Bone marrow (tissue), 2 donors: Measurements from ENCODE around the gene BCKDK.

Experiments
- DNase-seq, 2 donors: peaks; one replicate each; lab custom pipeline; 2025; lab: John Stamatoyannopoulos, UW

Gene BCKDK

GRCh38 chr16:31108035-31108793 lies at the start of gene BCKDK:
BCKDK (plus strand) TSS chr16:31108386; CDS start chr16:31109224, 838 bp downstream.
- peak; percentile 20 to 22 for DNase-seq

- no peak for DNase-seq
These were observed 46.9 kb upstream of the BCKDK start for GRCh38 chr16:31061126-31061812.

- no peak for DNase-seq
These were observed 46.3 kb upstream of the BCKDK start for GRCh38 chr16:31061813-31062440.

DNA sequence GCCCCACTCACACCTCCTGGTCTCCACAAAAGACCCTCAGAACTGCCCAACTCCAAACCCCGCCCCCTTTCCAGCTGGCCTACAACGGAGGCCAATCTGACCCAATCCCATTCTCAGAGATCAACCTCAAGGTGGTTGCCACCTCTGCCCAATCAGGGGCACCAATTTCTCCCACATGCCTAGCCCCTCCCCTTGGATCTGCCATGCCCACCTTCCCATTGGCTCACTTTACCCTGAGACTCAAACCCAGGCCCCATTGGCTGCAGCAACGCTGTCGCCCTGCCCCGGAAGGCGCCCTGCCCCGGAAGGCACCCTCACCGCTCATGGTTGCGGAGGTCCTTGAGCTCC lies 44.7 kb upstream of the BCKDK start:
- DNase-seq, result no peak

GRCh38 chr16:31063843-31064611 lies 44.2 kb upstream of the BCKDK start:
- no peak for DNase-seq

GRCh38 chr16:31064882-31065461 lies 43.2 kb upstream of the BCKDK start:
- DNase-seq, result no peak

GRCh38 chr16:31067342-31067741 lies 40.8 kb upstream of the BCKDK start:
- no peak for DNase-seq

GRCh38 chr16:31071861-31072260 lies 36.3 kb upstream of the BCKDK start:
- DNase-seq, result no peak

- DNase-seq, result peak in 1 of 2 donors; percentile 73
These were observed 35.5 kb upstream of the BCKDK start for GRCh38 chr16:31072540-31073141.

GRCh38 chr16:31073142-31073969 lies 34.8 kb upstream of the BCKDK start:
- DNase-seq, result peak; percentile 67 to 88

- DNase-seq, result peak; percentile 86 to 99
These were observed 34.0 kb upstream of the BCKDK start, which contains the start of the genes ZNF646 and ZNF668 for GRCh38 chr16:31073970-31074813. ZNF646 (plus strand) TSS chr16:31074422; CDS start chr16:31076325, 1,903 bp downstream. ZNF668 (minus strand) TSS chr16:31074240; CDS start chr16:31064459, 9,781 bp downstream.

DNA sequence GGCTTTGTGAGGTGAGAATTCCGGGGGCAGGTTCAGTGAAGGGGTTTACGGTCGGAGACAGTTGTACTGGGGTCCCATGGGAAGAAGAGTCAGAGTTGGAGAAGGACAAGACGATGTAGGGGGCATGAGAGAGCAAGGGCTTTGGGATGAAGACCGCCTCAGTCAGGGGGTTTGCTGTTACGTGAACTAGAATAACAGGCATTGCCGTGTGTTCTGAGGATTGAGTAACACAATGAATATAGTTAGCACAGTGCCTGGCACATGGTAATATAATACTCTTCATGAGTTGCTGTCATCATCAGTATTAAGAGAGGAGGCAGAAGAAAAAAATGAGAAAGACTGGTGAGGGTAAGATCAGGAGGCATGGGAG lies 33.4 kb upstream of the BCKDK start:
- no peak for DNase-seq

DNA sequence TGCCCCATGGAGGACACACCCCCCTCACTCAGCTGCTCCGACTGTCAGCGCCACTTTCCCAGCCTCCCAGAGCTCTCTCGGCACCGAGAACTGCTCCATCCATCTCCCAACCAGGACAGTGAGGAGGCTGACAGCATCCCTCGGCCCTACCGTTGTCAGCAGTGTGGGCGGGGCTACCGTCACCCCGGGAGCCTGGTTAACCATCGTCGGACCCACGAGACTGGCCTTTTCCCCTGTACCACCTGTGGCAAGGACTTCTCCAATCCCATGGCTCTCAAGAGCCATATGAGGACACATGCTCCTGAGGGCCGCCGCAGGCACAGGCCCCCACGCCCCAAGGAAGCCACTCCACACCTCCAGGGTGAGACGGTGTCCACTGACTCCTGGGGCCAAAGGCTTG lies 31.9 kb upstream of the BCKDK start:
- no peak for DNase-seq

GRCh38 chr16:31077024-31077423 lies 31.2 kb upstream of the BCKDK start:
- DNase-seq, result no peak

DNA sequence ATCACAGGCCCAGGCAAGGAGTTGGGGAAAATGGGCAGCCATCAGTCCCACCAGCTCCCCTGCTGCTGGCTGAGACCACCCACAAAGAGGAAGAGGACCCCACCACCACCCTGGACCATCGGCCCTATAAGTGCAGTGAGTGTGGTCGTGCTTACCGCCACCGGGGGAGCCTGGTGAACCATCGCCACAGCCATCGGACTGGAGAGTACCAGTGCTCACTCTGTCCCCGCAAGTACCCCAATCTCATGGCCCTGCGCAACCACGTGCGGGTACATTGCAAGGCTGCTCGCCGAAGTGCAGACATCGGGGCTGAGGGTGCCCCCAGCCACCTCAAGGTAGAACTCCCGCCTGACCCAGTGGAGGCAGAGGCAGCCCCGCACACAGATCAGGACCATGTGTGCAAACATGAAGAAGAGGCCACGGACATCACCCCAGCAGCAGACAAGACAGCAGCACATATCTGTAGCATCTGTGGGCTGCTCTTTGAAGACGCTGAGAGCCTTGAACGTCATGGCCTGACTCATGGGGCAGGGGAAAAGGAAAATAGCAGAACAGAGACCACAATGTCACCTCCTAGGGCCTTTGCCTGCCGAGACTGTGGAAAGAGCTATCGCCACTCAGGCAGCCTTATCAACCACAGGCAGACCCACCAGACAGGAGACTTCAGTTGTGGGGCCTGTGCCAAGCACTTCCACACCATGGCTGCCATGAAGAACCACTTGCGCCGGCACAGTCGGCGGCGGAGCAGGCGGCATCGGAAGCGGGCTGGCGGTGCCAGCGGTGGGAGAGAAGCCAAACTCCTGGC lies 30.4 kb upstream of the BCKDK start:
- no peak for DNase-seq

DNA sequence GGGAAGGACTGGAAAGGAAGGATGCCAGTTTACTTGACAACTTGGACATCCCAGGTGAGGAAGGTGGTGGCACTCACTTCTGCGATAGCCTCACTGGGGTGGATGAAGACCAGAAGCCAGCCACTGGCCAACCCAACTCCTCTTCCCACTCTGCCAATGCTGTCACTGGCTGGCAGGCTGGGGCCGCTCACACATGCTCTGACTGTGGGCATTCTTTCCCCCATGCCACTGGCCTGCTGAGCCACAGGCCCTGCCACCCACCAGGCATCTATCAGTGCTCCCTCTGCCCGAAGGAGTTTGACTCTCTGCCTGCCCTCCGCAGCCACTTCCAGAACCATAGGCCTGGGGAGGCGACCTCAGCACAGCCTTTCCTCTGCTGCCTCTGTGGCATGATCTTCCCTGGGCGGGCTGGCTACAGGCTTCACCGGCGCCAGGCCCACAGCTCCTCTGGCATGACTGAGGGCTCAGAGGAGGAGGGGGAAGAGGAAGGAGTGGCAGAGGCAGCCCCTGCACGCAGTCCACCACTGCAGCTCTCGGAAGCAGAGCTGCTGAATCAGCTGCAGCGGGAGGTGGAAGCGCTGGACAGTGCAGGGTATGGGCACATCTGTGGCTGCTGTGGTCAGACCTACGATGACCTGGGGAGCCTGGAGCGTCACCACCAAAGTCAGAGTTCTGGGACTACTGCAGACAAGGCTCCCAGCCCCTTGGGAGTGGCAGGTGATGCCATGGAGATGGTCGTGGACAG lies 29.4 kb upstream of the BCKDK start:
- DNase-seq, result no peak

DNA sequence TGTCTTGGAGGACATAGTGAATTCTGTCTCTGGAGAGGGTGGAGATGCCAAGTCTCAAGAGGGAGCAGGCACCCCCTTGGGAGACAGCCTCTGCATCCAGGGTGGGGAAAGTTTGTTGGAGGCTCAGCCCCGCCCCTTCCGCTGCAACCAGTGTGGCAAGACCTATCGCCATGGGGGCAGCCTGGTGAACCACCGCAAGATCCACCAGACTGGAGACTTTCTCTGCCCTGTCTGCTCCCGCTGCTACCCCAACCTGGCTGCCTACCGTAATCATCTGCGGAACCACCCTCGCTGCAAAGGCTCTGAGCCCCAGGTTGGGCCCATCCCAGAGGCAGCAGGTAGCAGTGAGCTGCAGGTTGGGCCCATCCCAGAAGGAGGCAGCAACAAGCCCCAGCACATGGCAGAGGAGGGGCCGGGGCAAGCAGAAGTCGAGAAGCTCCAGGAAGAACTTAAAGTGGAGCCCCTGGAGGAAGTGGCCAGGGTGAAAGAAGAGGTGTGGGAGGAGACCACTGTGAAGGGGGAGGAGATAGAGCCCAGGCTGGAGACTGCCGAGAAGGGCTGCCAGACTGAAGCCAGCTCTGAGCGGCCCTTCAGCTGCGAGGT lies 28.7 kb upstream of the BCKDK start:
- no peak for DNase-seq
